K562 (cell line): ENCODE measurements around the gene ZNF513. TPM values are rescaled to one million over a fixed set of nuclear protein-coding genes. Genes with fewer than 3 reads are reported as not detected.

Experiments used
- ASH1L ChIP-seq: fragments of 450-650 bp; IDR thresholded peaks from 2 replicates; pipeline ENCODE4 v1.6.1; 2018; ENCODE audit warnings: borderline replicate concordance, mild to moderate bottlenecking, low read depth; ENCODE audit not compliant: partially characterized antibody
- ATF3 ChIP-seq, 2 experiments: fragments of 450-650 bp in 1 of 2; sonication (generic) in 1 of 2; formaldehyde crosslinking in 1 of 2; IDR thresholded peaks in 1 of 2; conservative IDR thresholded peaks in 1 of 2; 2 replicates each; pipeline versions ENCODE4 v1.6.1 to v1.8.1; 2016 to 2023; ENCODE audit warnings: mild to moderate bottlenecking in 2 of 2, moderate library complexity in 2 of 2, inconsistent platforms in 1 of 2, missing genetic modification reagents in 1 of 2
- ATF7 ChIP-seq: fragments of 450-650 bp; IDR thresholded peaks from 2 replicates; pipeline ENCODE4 v1.7.1; 2014; ENCODE audit warnings: mild to moderate bottlenecking, moderate library complexity
- BACH1 ChIP-seq: fragments of 200-800 bp; sonication (Bioruptor generic); IDR thresholded peaks from 2 replicates; pipeline ENCODE4 v1.6.1; 2016; ENCODE audit warnings: missing genetic modification characterization, missing compliant biosample characterization
- CBX1 ChIP-seq: sonication (generic); IDR thresholded peaks from 2 replicates; pipeline ENCODE4 v1.6.1; 2016; ENCODE audit warnings: antibody characterized with exemption, low read depth, mild to moderate bottlenecking
- CREBBP ChIP-seq: IDR thresholded peaks from one replicate; pipeline ENCODE4 v1.6.1; 2012; ENCODE audit warnings: low read depth, mild to moderate bottlenecking, control low read depth, inconsistent platforms, low read length
- DACH1 ChIP-seq: fragments of 450-650 bp; IDR thresholded peaks from 2 replicates; pipeline ENCODE4 v1.6.1; 2018; ENCODE audit not compliant: partially characterized antibody
- EZH2 ChIP-seq: IDR thresholded peaks from 2 replicates; pipeline ENCODE4 v1.6.1; 2012; ENCODE audit warnings: low read depth, mild to moderate bottlenecking, inconsistent platforms, low read length, borderline replicate concordance
- FOXA1 ChIP-seq: fragments of 450-650 bp; IDR thresholded peaks from 2 replicates; pipeline ENCODE4 v1.6.1; 2016; ENCODE audit warnings: mild to moderate bottlenecking, borderline replicate concordance
- KAT2B ChIP-seq: IDR thresholded peaks from one replicate; pipeline ENCODE4 v1.6.1; 2012; ENCODE audit warnings: low read depth, mild to moderate bottlenecking, control low read depth, inconsistent platforms, low read length, moderate library complexity
- KAT7 ChIP-seq: sonication (generic); formaldehyde crosslinking; IDR thresholded peaks from 2 replicates; pipeline ENCODE4 v1.8.0; 2022; ENCODE audit warnings: missing genetic modification reagents, mild to moderate bottlenecking, borderline replicate concordance
- KDM1A ChIP-seq, 2 experiments: fragments of 450-650 bp; IDR thresholded peaks; 2 replicates each; pipeline ENCODE4 v1.6.1; 2016; ENCODE audit warnings: mild to moderate bottlenecking in 2 of 2
- LEF1 ChIP-seq: fragments of 450-650 bp; IDR thresholded peaks from 2 replicates; pipeline ENCODE4 v1.6.1; 2016; ENCODE audit warnings: mild to moderate bottlenecking
- MED1 ChIP-seq: sonication (generic); formaldehyde crosslinking; IDR thresholded peaks from 2 replicates; pipeline ENCODE4 v1.8.1; 2023; ENCODE audit warnings: missing genetic modification reagents, borderline replicate concordance
- MEIS2 ChIP-seq: fragments of 450-650 bp; IDR thresholded peaks from 2 replicates; pipeline ENCODE4 v1.6.1; 2014; ENCODE audit warnings: mild to moderate bottlenecking; ENCODE audit not compliant: partially characterized antibody
- NFE2 ChIP-seq: IDR thresholded peaks from 2 replicates; pipeline ENCODE4 v1.6.1; 2014; ENCODE audit warnings: antibody characterized with exemption, low read depth
- NR3C1 ChIP-seq: sonication (generic); formaldehyde crosslinking; IDR thresholded peaks from 2 replicates; pipeline ENCODE4 v1.8.1; 2022; ENCODE audit warnings: missing genetic modification reagents
- POLR2A ChIP-seq: fragments of 450-650 bp; conservative IDR thresholded peaks from 2 replicates; pipeline ENCODE4 v1.6.1; 2016
- RAD21 ChIP-seq, 2 experiments: fragments of 250-450 bp in 1 of 2; fragments of 450-650 bp in 1 of 2; sonication (Bioruptor Pico) in 1 of 2; formaldehyde crosslinking in 1 of 2; IDR thresholded peaks in 1 of 2; conservative IDR thresholded peaks in 1 of 2; 2 replicates each; pipeline versions ENCODE4 v1.4.0 to v1.8.0; 2020 to 2022; ENCODE audit warnings: mild to moderate bottlenecking in 2 of 2, moderate library complexity in 1 of 2
- SMARCC2 ChIP-seq: fragments of 450-650 bp; IDR thresholded peaks from 2 replicates; pipeline ENCODE4 v1.6.1; 2017; ENCODE audit warnings: antibody characterized with exemption, moderate library complexity, mild to moderate bottlenecking, low read depth
- SMARCE1 ChIP-seq: fragments of 450-650 bp; IDR thresholded peaks from 2 replicates; pipeline ENCODE4 v1.7.1; 2016; ENCODE audit warnings: mild to moderate bottlenecking
- U2AF2 ChIP-seq: fragments of 200-400 bp; formaldehyde crosslinking; optimal IDR thresholded peaks from 2 replicates; pipeline ENCODE3; 2017; ENCODE audit warnings: low read depth, mild to moderate bottlenecking, low read length
- ZC3H8 ChIP-seq: fragments of 450-650 bp; IDR thresholded peaks from 2 replicates; pipeline ENCODE4 v1.6.1; 2017
- ZKSCAN1 ChIP-seq: fragments of 150-350 bp; IDR thresholded peaks from 2 replicates; pipeline ENCODE4 v1.6.1; 2016; ENCODE audit warnings: low read depth, low read length
- ZKSCAN3 ChIP-seq: fragments of 250-450 bp; sonication (Bioruptor Pico); IDR thresholded peaks from 2 replicates; pipeline ENCODE4 v1.4.0; 2020
- ZNF184 ChIP-seq: sonication (generic); formaldehyde crosslinking; IDR thresholded peaks from 2 replicates; pipeline ENCODE4 v1.5.0; 2020; ENCODE audit warnings: missing genetic modification reagents
- ZNF311 ChIP-seq: fragments of 250-450 bp; sonication (Bioruptor Pico); IDR thresholded peaks from 2 replicates; pipeline ENCODE4 v1.4.0; 2020; ENCODE audit warnings: mild to moderate bottlenecking, moderate library complexity
- ZNF347 ChIP-seq: fragments of 450-650 bp; formaldehyde crosslinking; IDR thresholded peaks from 2 replicates; pipeline ENCODE4 v1.4.0; 2020; ENCODE audit warnings: low read depth, mild to moderate bottlenecking, moderate library complexity
- ZNF639 ChIP-seq, 2 experiments: fragments of 200-800 bp in 1 of 2; sonication (Bioruptor generic) in 1 of 2; sonication (generic) in 1 of 2; formaldehyde crosslinking in 1 of 2; IDR thresholded peaks in 1 of 2; conservative IDR thresholded peaks in 1 of 2; 2 replicates each; pipeline versions ENCODE4 v1.5.0 to v1.6.1; 2016 to 2020; ENCODE audit warnings: missing compliant biosample characterization in 1 of 2, missing genetic modification characterization in 1 of 2, missing genetic modification reagents in 1 of 2
- ZSCAN29 ChIP-seq: fragments of 450-650 bp; IDR thresholded peaks from 2 replicates; pipeline ENCODE4 v1.6.1; 2017
- polyA plus RNA-seq, 8 experiments: library from polyadenylated mRNA; depleted of rRNA in 4 of 8; stranded (reverse) in 5 of 8; unstranded in 3 of 8; fragments of >200 nt; fragmentation: Nextera tagmentation in 2 of 8; fragmentation: Illumina TruSeq in 1 of 8; extraction: Ambion mirVana in 2 of 8; extraction: Trizol in 1 of 8; gene quantifications; 2 replicates each; pipeline versions ENCODE4 v1.2.1 to v1.2.3, GENCODE V29; 2011 to 2014; ENCODE audit warnings: inconsistent platforms in 1 of 8, missing spikeins in 1 of 8
- total RNA-seq, 7 experiments: library from RNA; depleted of rRNA in 6 of 7; stranded (reverse); fragments of >200 nt in 6 of 7; fragmentation: Illumina TruSeq in 2 of 7; extraction: Trizol in 2 of 7; gene quantifications; 2 replicates each; pipeline versions ENCODE4 v1.2.1 to v1.2.3, GENCODE V29; 2011 to 2021; ENCODE audit warnings: low replicate concordance in 1 of 7

ZNF513 gene
- total and polyA plus RNA-seq, 9 of the 15 experiments (the other 6 are each of a cell fraction or from before 2014, with no cell fraction given) = 0.04 to 13.6 (median 4.4) TPM

DNA sequence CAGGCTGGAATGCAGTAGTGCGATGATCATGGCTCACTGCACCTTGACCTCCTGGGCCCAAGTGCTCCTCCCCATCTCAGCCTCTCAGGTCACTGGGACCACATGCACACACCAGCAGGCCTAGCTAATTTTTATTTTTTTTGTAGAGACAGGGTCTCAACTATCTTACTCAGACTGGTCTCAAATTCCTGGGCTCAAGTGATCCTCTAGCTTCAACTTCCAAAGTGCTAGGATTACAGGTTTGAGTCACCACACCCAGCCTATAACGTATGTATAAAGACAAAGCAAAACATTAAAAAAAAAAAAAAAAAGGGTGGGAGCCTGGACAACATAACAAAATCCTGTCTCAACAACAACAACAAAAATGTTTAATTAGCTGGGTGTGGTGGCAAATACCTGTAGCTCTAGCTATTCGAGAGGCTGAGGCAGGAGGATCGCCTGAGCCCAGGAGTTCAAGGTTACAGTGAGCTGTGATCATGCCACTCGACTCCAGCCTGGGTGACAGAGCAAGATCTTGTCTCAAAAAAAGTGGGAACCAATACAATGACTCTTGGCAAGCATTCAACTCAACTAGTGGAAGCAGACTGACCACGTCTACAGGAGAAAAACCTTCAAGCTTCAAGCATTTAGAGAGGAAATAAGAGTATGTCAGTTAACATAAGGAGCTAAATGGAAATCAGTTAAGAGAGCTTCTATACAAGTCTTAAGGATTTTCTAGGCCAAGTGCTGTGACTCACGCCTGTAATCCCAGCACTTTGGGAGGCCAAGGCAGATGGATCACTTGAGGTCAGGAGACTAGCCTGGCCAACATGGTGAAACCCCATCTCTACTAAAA is 26.6 kb downstream of the ZNF513 start (continued):
- TF ChIP-seq ZKSCAN3 (CRISPR knock-in tag) (no peak), POLR2A (peak; percentile 37), ATF3 (IDR thresholded peaks at IDR 0.05) (no peak), ATF3 (CRISPR knock-in tag; conservative IDR thresholded peaks at IDR 0.05) (no peak), ZC3H8 (no peak), ZNF639 (CRISPR knock-in tag; conservative IDR thresholded peaks at IDR 0.05 in 1 of 2, IDR thresholded peaks at IDR 0.05 in 1 of 2) (peak in 1 of 2 experiments; percentile 49; a peak in 1 of 4 replicates), ZKSCAN1 (no peak), ASH1L (no peak), SMARCE1 (peak; percentile 83; the same call in 1 of the 2 replicates), U2AF2 (no peak), ZNF311 (no peak), KAT2B (no peak), BACH1 (0 out of 2 replicates have a peak, but pooled peaks have one; percentile 29), RAD21 (CRISPR knock-in tag; conservative IDR thresholded peaks at IDR 0.05 in 1 of 2, IDR thresholded peaks at IDR 0.05 in 1 of 2) (no peak), NR3C1 (CRISPR knock-in tag) (no peak), DACH1 (no peak), ZSCAN29 (peak; percentile 50; the same call in 1 of the 2 replicates), SMARCC2 (0 out of 2 replicates have a peak, but pooled peaks have one; percentile 32), MEIS2 (peak; percentile 11), ZNF347 (CRISPR knock-in tag) (no peak), ATF7 (peak; percentile 65), EZH2 (no peak), MED1 (no peak), FOXA1 (no peak), NFE2 (peak; percentile 95), KDM1A (IDR thresholded peaks at IDR 0.05) (peak; percentile 43 to 52), CREBBP (no peak), CBX1 (no peak), KAT7 (CRISPR knock-in tag) (no peak), ZNF184 (CRISPR knock-in tag) (no peak), LEF1 (peak; percentile 80)
